IMR-90 (cell line): Measurements from ENCODE around the gene CIDEA. TPM values are rescaled to one million over a fixed set of nuclear protein-coding genes. Genes with fewer than 3 reads are reported as not detected.

Experiments used
- ATAC-seq: fragments of 200-7000 bp; cut with Tn5 transposase; 2 replicates; pipeline ENCODE4 v1.9.1; 2020; ENCODE audit warnings: low read depth, mild to moderate bottlenecking, moderate library complexity
- BruUV-seq: library from RNA; stranded (reverse); fragments of 400-500 nt; replicated peaks from 2 replicates; lab custom pipeline; 2021; lab: Mats Ljungman, UMichigan
- CTCF ChIA-PET: fragments of 300-600 bp; formaldehyde crosslinking; extraction: SDS; loops from one replicate; lab custom pipeline; 2021; ENCODE audit warnings: antibody characterized with exemption; lab: Yijun Ruan, JAX
- POLR2A ChIA-PET: fragments of 300-600 bp; sonication (Branson Sonifier 250); formaldehyde crosslinking; loops from one replicate; lab custom pipeline; 2022; ENCODE audit warnings: antibody characterized with exemption; ENCODE audit not compliant: unreplicated experiment; lab: Charles Lee
- DNase-seq: peaks from one replicate; pipeline ENCODE4 v3.0.0; 2013
- H2AFZ ChIP-seq: replicated peaks from 2 replicates; pipeline ENCODE3; 2013; ENCODE audit warnings: low read length, mild to moderate bottlenecking; ENCODE audit not compliant: poor library complexity
- H2AK5ac ChIP-seq: 2 replicates; pipeline ENCODE4 v1.6.1; 2013; ENCODE audit warnings: low read depth, low read length, inconsistent platforms
- H2AK9ac ChIP-seq: replicated peaks from 2 replicates; pipeline ENCODE3; 2013; ENCODE audit warnings: mild to moderate bottlenecking, low read depth, low read length, moderate library complexity; ENCODE audit not compliant: poor library complexity
- H2BK120ac ChIP-seq: 2 replicates; pipeline ENCODE4 v1.6.1; 2013; ENCODE audit warnings: low read depth, low read length, inconsistent platforms
- H2BK15ac ChIP-seq: 3 replicates; pipeline ENCODE4 v1.6.1; 2013; ENCODE audit warnings: low read depth, low read length, inconsistent platforms
- H2BK20ac ChIP-seq: 2 replicates; pipeline ENCODE4 v1.6.1; 2013; ENCODE audit warnings: low read depth, mild to moderate bottlenecking, inconsistent platforms, low read length, moderate library complexity
- H2BK5ac ChIP-seq: 2 replicates; pipeline ENCODE4 v1.6.1; 2013; ENCODE audit warnings: mild to moderate bottlenecking, low read depth, low read length, inconsistent platforms; ENCODE audit not compliant: poor library complexity, severe bottlenecking
- H3K14ac ChIP-seq: replicated peaks from 2 replicates; pipeline ENCODE4 v1.6.1; 2013; ENCODE audit warnings: low read depth, low read length, inconsistent platforms
- H3K18ac ChIP-seq: 2 replicates; pipeline ENCODE4 v1.6.1; 2013; ENCODE audit warnings: low read depth, low read length, control low read depth
- H3K23ac ChIP-seq: 2 replicates; pipeline ENCODE4 v1.6.1; 2013; ENCODE audit warnings: low read depth, low read length, inconsistent platforms
- H3K27ac ChIP-seq: 2 replicates; pipeline ENCODE4 v1.5.1; 2013; ENCODE audit warnings: mild to moderate bottlenecking, control low read depth, low read length; ENCODE audit not compliant: insufficient read depth
- H3K27me3 ChIP-seq: 2 replicates; pipeline ENCODE4 v1.6.1; 2013; ENCODE audit warnings: low read length; ENCODE audit not compliant: control insufficient read depth, insufficient read depth
- H3K36me3 ChIP-seq: 2 replicates; pipeline ENCODE4 v1.6.1; 2013; ENCODE audit warnings: low read length, mixed read lengths; ENCODE audit not compliant: control insufficient read depth, insufficient read depth
- H3K4ac ChIP-seq: 2 replicates; pipeline ENCODE4 v1.6.1; 2013; ENCODE audit warnings: low read depth, low read length, inconsistent platforms
- H3K4me1 ChIP-seq: 2 replicates; pipeline ENCODE4 v1.6.1; 2013; ENCODE audit warnings: low read length, mixed read lengths; ENCODE audit not compliant: control insufficient read depth, insufficient read depth
- H3K4me2 ChIP-seq: 2 replicates; pipeline ENCODE4 v1.6.1; 2013; ENCODE audit warnings: low read depth, mild to moderate bottlenecking, control low read depth, low read length, moderate library complexity
- H3K4me3 ChIP-seq: 2 replicates; pipeline ENCODE4 v1.5.1; 2013; ENCODE audit warnings: low read depth, mild to moderate bottlenecking, control low read depth, low read length, moderate library complexity; ENCODE audit not compliant: insufficient read depth
- H3K56ac ChIP-seq: 2 replicates; pipeline ENCODE4 v1.6.1; 2013; ENCODE audit warnings: low read length, inconsistent platforms; ENCODE audit not compliant: insufficient read depth; ENCODE audit errors: extremely low read depth
- H3K79me1 ChIP-seq, 2 experiments: 2 replicates each; pipeline ENCODE4 v1.6.1; 2013; ENCODE audit warnings: low read length in 2 of 2, inconsistent platforms in 1 of 2, low read depth in 1 of 2
- H3K9ac ChIP-seq: 2 replicates; pipeline ENCODE4 v1.6.1; 2013; ENCODE audit warnings: low read depth, low read length, control low read depth
- H3K9me1 ChIP-seq: 2 replicates; pipeline ENCODE4 v1.6.1; 2013; ENCODE audit warnings: low read length, inconsistent platforms; ENCODE audit not compliant: insufficient read depth
- H3K9me3 ChIP-seq: 2 replicates; pipeline ENCODE4 v1.6.1; 2013; ENCODE audit warnings: low read length; ENCODE audit not compliant: control insufficient read depth, insufficient read depth
- H4K20me1 ChIP-seq: 2 replicates; pipeline ENCODE4 v1.6.1; 2013; ENCODE audit warnings: low read length, inconsistent platforms; ENCODE audit not compliant: insufficient read depth
- H4K5ac ChIP-seq: 2 replicates; pipeline ENCODE4 v1.6.1; 2013; ENCODE audit warnings: mild to moderate bottlenecking, low read depth, low read length, control low read depth
- H4K8ac ChIP-seq, 2 experiments: 2 replicates each; pipeline ENCODE4 v1.6.1; 2013; ENCODE audit warnings: low read depth in 2 of 2, low read length in 2 of 2, control low read depth in 1 of 2, inconsistent platforms in 1 of 2
- H4K91ac ChIP-seq: 2 replicates; pipeline ENCODE4 v1.6.1; 2013; ENCODE audit warnings: low read depth, low read length, inconsistent platforms; ENCODE audit not compliant: insufficient read depth
- BHLHE40 ChIP-seq: fragments of 150-350 bp; IDR thresholded peaks from 2 replicates; pipeline ENCODE4 v1.6.1; 2016; ENCODE audit warnings: mild to moderate bottlenecking, low read depth, low read length
- CEBPB ChIP-seq: IDR thresholded peaks from 2 replicates; pipeline ENCODE4 v1.6.1; 2012; ENCODE audit warnings: low read depth, low read length, improper control_type of control experiment
- CHD1 ChIP-seq: IDR thresholded peaks from 2 replicates; pipeline ENCODE4 v1.6.1; 2012; ENCODE audit warnings: low read depth, low read length, improper control_type of control experiment
- ELK1 ChIP-seq: fragments of 150-350 bp; IDR thresholded peaks from 2 replicates; pipeline ENCODE4 v1.6.1; 2016; ENCODE audit warnings: low read depth, mild to moderate bottlenecking, low read length, moderate library complexity, borderline replicate concordance
- FOS ChIP-seq: fragments of 150-350 bp; IDR thresholded peaks from 2 replicates; pipeline ENCODE4 v1.6.1; 2016; ENCODE audit warnings: low read depth, low read length
- MAFK ChIP-seq: IDR thresholded peaks from 2 replicates; pipeline ENCODE4 v1.6.1; 2012; ENCODE audit warnings: low read depth, low read length, improper control_type of control experiment
- MAZ ChIP-seq: IDR thresholded peaks from 2 replicates; pipeline ENCODE4 v1.6.1; 2012; ENCODE audit warnings: low read depth, mild to moderate bottlenecking, low read length, improper control_type of control experiment, moderate library complexity, borderline replicate concordance
- MXI1 ChIP-seq: IDR thresholded peaks from 2 replicates; pipeline ENCODE4 v1.6.1; 2012; ENCODE audit warnings: low read depth, mild to moderate bottlenecking, low read length, moderate library complexity, borderline replicate concordance
- NFE2L2 ChIP-seq: fragments of 150-350 bp; IDR thresholded peaks from 2 replicates; pipeline ENCODE4 v1.6.1; 2016; ENCODE audit warnings: low read depth, mild to moderate bottlenecking, low read length
- POLR2A ChIP-seq: IDR thresholded peaks from 2 replicates; pipeline ENCODE4 v1.6.1; 2012; ENCODE audit warnings: mild to moderate bottlenecking, low read depth, low read length
- RAD21 ChIP-seq: IDR thresholded peaks from 2 replicates; pipeline ENCODE4 v1.6.1; 2012; ENCODE audit warnings: low read length, improper control_type of control experiment
- RCOR1 ChIP-seq: IDR thresholded peaks from 2 replicates; pipeline ENCODE4 v1.6.1; 2012; ENCODE audit warnings: mild to moderate bottlenecking, low read length, improper control_type of control experiment; ENCODE audit not compliant: insufficient replicate concordance
- RFX5 ChIP-seq: IDR thresholded peaks from 2 replicates; pipeline ENCODE4 v1.8.0; 2012; ENCODE audit warnings: low read depth, mild to moderate bottlenecking, low read length, moderate library complexity
- SMC3 ChIP-seq: fragments of 150-350 bp; IDR thresholded peaks from 2 replicates; pipeline ENCODE4 v1.6.1; 2016; ENCODE audit warnings: low read depth, mild to moderate bottlenecking, antibody characterized with exemption, low read length, moderate library complexity
- USF2 ChIP-seq: fragments of 150-350 bp; IDR thresholded peaks from 2 replicates; pipeline ENCODE4 v1.6.1; 2017; ENCODE audit warnings: mild to moderate bottlenecking, antibody characterized with exemption, low read length, low read depth
- WGBS, 2 experiments: methylation state at CpG; one replicate each; pipeline versions ENCODE4 v1.1.5 to v1.1.7; 2013; ENCODE audit warnings: missing lambda C conversion rate in 2 of 2; ENCODE audit not compliant: insufficient read length in 1 of 2; ENCODE audit errors: extremely low coverage in 2 of 2; 5-methylcytosine and 5-hydroxymethylcytosine counted together
- dilution Hi-C: fragments of 300-500 bp; cut with HindIII; formaldehyde crosslinking; loops from one replicate; pipeline ENCODE4 v1.14.3; 2018; ENCODE audit warnings: low sequenced_read_pairs; ENCODE audit not compliant: unreplicated experiment
- in situ Hi-C: fragments of 300-500 bp; cut with MboI; formaldehyde crosslinking; loops from 3 replicates; pipeline ENCODE4 v1.14.3; 2019; ENCODE audit warnings: low sequenced_read_pairs, inconsistent platforms, mixed read lengths
- intact Hi-C: fragments of 100-400 bp; cut with micrococcal nuclease; formaldehyde crosslinking; loops from 2 replicates; pipeline ENCODE4 v1.10.0; 2022
- polyA plus RNA-seq, 3 experiments: library from polyadenylated mRNA; depleted of rRNA; stranded (reverse); fragments of >200 nt; gene quantifications; 2 replicates each; pipeline ENCODE4 v1.2.3, GENCODE V29; 2012; ENCODE audit warnings: low replicate concordance in 1 of 3
- total RNA-seq: library from RNA; depleted of rRNA; stranded (reverse); fragments of >200 nt; gene quantifications from 2 replicates; pipeline ENCODE4 v1.2.3, GENCODE V29; 2012

The CIDEA gene
- total and polyA plus RNA-seq, 2 of the 4 experiments (the other 2 are of a cell fraction): not detected

GRCh38 chr18:12301263-12302005 lies 47.3 kb downstream of the CIDEA start:
- WGBS, 2 experiments: 79% methylated on average over 2 of the region's 13 CpGs; no CpG with 5 or more reads in 1 of the 2 experiments
- POLR2A ChIA-PET: no interaction called here

More at GRCh38 chr18:12301263-12302005, 47.3 kb downstream of the CIDEA start:
- Histone ChIP-seq H3K9me3 (peaks cover 3% of the 10 kb centered on the region), H2AK9ac (no peak overlapping the region), H4K20me1 (no peaks in the 10 kb centered on the region; the same call in 1 of the 2 replicates), H2AFZ (peak overlapping the region; percentile 43), H3K36me3 (no peaks in the 10 kb centered on the region), H3K4me3 (no peak overlapping the region), H3K18ac (no peak overlapping the region), H3K9ac (no peak overlapping the region), H3K27me3 (no peaks in the 10 kb centered on the region), H4K8ac (no peak overlapping the region), H3K23ac (no peak overlapping the region), H3K79me1 (peaks cover 14 to 24% of the 10 kb centered on the region in 2 experiments; a peak in 3 of 4 replicates), H2AK5ac (no peak overlapping the region), H4K5ac (no peak overlapping the region), H4K91ac (no peak overlapping the region), H3K14ac (no peak overlapping the region), H2BK5ac (no peak overlapping the region), H3K56ac (no peak overlapping the region), H3K4me1 (peaks cover 9% of the 10 kb centered on the region), H2BK120ac (no peak overlapping the region), H2BK15ac (no peak overlapping the region), H2BK20ac (no peak overlapping the region), H3K9me1 (peaks cover 13% of the 10 kb centered on the region), H3K4ac (no peak overlapping the region), H3K27ac (no peak overlapping the region), H3K4me2 (no peak overlapping the region)
- CTCF ChIA-PET: no interaction called here
- intact Hi-C loops (no loop called here), dilution Hi-C loops (no loop called here), in situ Hi-C loops (no loop called here)
- ATAC-seq (no peak), DNase-seq (no peak)
- TF ChIP-seq USF2: no peak
- TF ChIP-seq RAD21: no peak
- TF ChIP-seq FOS: no peak
- no peak for TF ChIP-seq MXI1
- no peak for TF ChIP-seq CHD1
- TF ChIP-seq BHLHE40: no peak
- TF ChIP-seq RCOR1: no peak
- TF ChIP-seq MAFK: no peak
- TF ChIP-seq MAZ: no peak
- TF ChIP-seq POLR2A: no peak
- no peak for TF ChIP-seq SMC3
- no peak for TF ChIP-seq ELK1
- TF ChIP-seq CEBPB: no peak
- no peak for TF ChIP-seq NFE2L2
- TF ChIP-seq RFX5: no peak
- no TSS peak for BruUV-seq
